ENCODE results near the gene SLC23A2. TPM values are rescaled to one million over a fixed set of nuclear protein-coding genes. Genes with fewer than 3 reads are reported as not detected.
"Not testable (repeated sequence)": the region's sequence is repeated elsewhere in the genome, so short reads cannot be mapped to it uniquely, and the experiment has no call there.

Gene SLC23A2
- total and polyA plus RNA-seq, 2 donors = 5.7 to 8.6 TPM

GRCh38 chr20:4856022-4856755 lies 145.1 kb downstream of the SLC23A2 start:
- no peak overlapping the region for H3K27ac ChIP-seq (ENCODE audit: low read depth in 1 of 2, low read length in 1 of 2)
- 98% methylated on average over 19 of the region's 19 CpGs for WGBS

DNA sequence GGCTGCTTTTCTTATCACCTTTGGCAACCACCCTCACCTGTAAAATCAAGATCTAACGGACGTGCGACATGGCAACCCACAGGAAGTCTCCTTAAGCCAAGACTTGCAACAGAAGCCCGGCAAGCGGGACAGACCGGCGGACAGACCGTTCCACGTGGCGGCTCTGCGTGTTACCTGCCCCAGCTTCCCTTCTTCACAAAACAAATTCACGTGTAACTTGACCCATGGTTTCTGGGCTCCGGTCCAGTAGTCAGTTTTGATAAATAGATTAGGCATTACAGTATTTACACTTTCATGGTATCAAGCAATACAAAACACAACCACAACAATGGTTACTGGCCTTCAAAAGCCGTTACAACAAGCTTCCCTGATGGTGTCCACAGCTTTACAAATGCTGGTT lies 145.8 kb downstream of the SLC23A2 start:
- WGBS = 96% methylated on average over 14 of the region's 14 CpGs
- Histone ChIP-seq H3K36me3 (ENCODE audit: control insufficient read depth in 2 of 2, insufficient read depth in 2 of 2, low read length in 1 of 2) (peaks cover 39 to 48% of the 10 kb centered on the region in 2 donors), H3K4me1 (ENCODE audit: control insufficient read depth in 2 of 2, insufficient read depth in 2 of 2, low read length in 2 of 2) (no peaks in the 10 kb centered on the region), H3K27me3 (ENCODE audit: control insufficient read depth in 2 of 2, insufficient read depth in 1 of 2, low read length in 1 of 2) (no peaks in the 10 kb centered on the region), H3K27ac (ENCODE audit: low read depth in 1 of 2, low read length in 1 of 2) (no peak overlapping the region), H3K4me3 (ENCODE audit: low read length in 2 of 2) (no peak overlapping the region), H3K9me3 (ENCODE audit: control insufficient read depth in 2 of 2, insufficient read depth in 1 of 2, low read length in 1 of 2) (no peaks in the 10 kb centered on the region)
- DNase-seq (ENCODE audit: low read depth in 6 of 9, low spot score in 9 of 9) = no peak

More at GRCh38 chr20:4856022-4856755, 145.1 kb downstream of the SLC23A2 start:
- Histone ChIP-seq H3K27me3 (ENCODE audit: control insufficient read depth in 2 of 2, insufficient read depth in 1 of 2, low read length in 1 of 2) (no peaks in the 10 kb centered on the region), H3K36me3 (ENCODE audit: control insufficient read depth in 2 of 2, insufficient read depth in 2 of 2, low read length in 1 of 2) (peaks cover 39 to 53% of the 10 kb centered on the region in 2 donors), H3K9me3 (ENCODE audit: control insufficient read depth in 2 of 2, insufficient read depth in 1 of 2, low read length in 1 of 2) (no peaks in the 10 kb centered on the region), H3K4me3 (ENCODE audit: low read length in 2 of 2) (no peak overlapping the region), H3K4me1 (ENCODE audit: control insufficient read depth in 2 of 2, insufficient read depth in 2 of 2, low read length in 2 of 2) (no peaks in the 10 kb centered on the region)
- no peak for DNase-seq (ENCODE audit: low read depth in 6 of 9, low spot score in 9 of 9)

- no peak for DNase-seq (ENCODE audit: low read depth in 6 of 9, low spot score in 9 of 9)
- WGBS = 98% methylated on average over 12 of the region's 12 CpGs
- peaks cover 34 to 44% of the 10 kb centered on the region in 2 donors for H3K36me3 ChIP-seq (ENCODE audit: control insufficient read depth in 2 of 2, insufficient read depth in 2 of 2, low read length in 1 of 2)
Observed at GRCh38 chr20:4855097-4855496, 146.2 kb downstream of the SLC23A2 start.

GRCh38 chr20:4854561-4854901 lies 146.8 kb downstream of the SLC23A2 start:
- WGBS = 96% methylated on average over 4 of the region's 4 CpGs

More at GRCh38 chr20:4855097-4855496, 146.2 kb downstream of the SLC23A2 start:
- Histone ChIP-seq H3K4me3 (ENCODE audit: low read length in 2 of 2) (no peak overlapping the region), H3K27ac (ENCODE audit: low read depth in 1 of 2, low read length in 1 of 2) (no peak overlapping the region), H3K9me3 (ENCODE audit: control insufficient read depth in 2 of 2, insufficient read depth in 1 of 2, low read length in 1 of 2) (no peaks in the 10 kb centered on the region), H3K4me1 (ENCODE audit: control insufficient read depth in 2 of 2, insufficient read depth in 2 of 2, low read length in 2 of 2) (no peaks in the 10 kb centered on the region), H3K27me3 (ENCODE audit: control insufficient read depth in 2 of 2, insufficient read depth in 1 of 2, low read length in 1 of 2) (no peaks in the 10 kb centered on the region)

GRCh38 chr20:4853757-4854560 lies 147.4 kb downstream of the SLC23A2 start:
- peaks cover 27 to 37% of the 10 kb centered on the region in 2 donors for H3K36me3 ChIP-seq (ENCODE audit: control insufficient read depth in 2 of 2, insufficient read depth in 2 of 2, low read length in 1 of 2)
- WGBS = 96% methylated on average over 9 of the region's 9 CpGs
- no peaks in the 10 kb centered on the region for H3K4me1 ChIP-seq (ENCODE audit: control insufficient read depth in 2 of 2, insufficient read depth in 2 of 2, low read length in 2 of 2)
- H3K4me3 ChIP-seq (ENCODE audit: low read length in 2 of 2) = no peak overlapping the region
- H3K9me3 ChIP-seq (ENCODE audit: control insufficient read depth in 2 of 2, insufficient read depth in 1 of 2, low read length in 1 of 2) = no peaks in the 10 kb centered on the region
- H3K27me3 ChIP-seq (ENCODE audit: control insufficient read depth in 2 of 2, insufficient read depth in 1 of 2, low read length in 1 of 2) = no peaks in the 10 kb centered on the region
- DNase-seq (ENCODE audit: low read depth in 6 of 9, low spot score in 9 of 9) = no peak
- H3K27ac ChIP-seq (ENCODE audit: low read depth in 1 of 2, low read length in 1 of 2) = no peak overlapping the region

More at GRCh38 chr20:4854561-4854901, 146.8 kb downstream of the SLC23A2 start:
- Histone ChIP-seq H3K36me3 (ENCODE audit: control insufficient read depth in 2 of 2, insufficient read depth in 2 of 2, low read length in 1 of 2) (peaks cover 33 to 42% of the 10 kb centered on the region in 2 donors), H3K27ac (ENCODE audit: low read depth in 1 of 2, low read length in 1 of 2) (no peak overlapping the region), H3K9me3 (ENCODE audit: control insufficient read depth in 2 of 2, insufficient read depth in 1 of 2, low read length in 1 of 2) (no peaks in the 10 kb centered on the region), H3K27me3 (ENCODE audit: control insufficient read depth in 2 of 2, insufficient read depth in 1 of 2, low read length in 1 of 2) (no peaks in the 10 kb centered on the region), H3K4me1 (ENCODE audit: control insufficient read depth in 2 of 2, insufficient read depth in 2 of 2, low read length in 2 of 2) (no peaks in the 10 kb centered on the region), H3K4me3 (ENCODE audit: low read length in 2 of 2) (no peak overlapping the region)
- DNase-seq (ENCODE audit: low read depth in 6 of 9, low spot score in 9 of 9) = no peak

- Histone ChIP-seq H3K9me3 (ENCODE audit: control insufficient read depth in 2 of 2, insufficient read depth in 1 of 2, low read length in 1 of 2) (no peaks in the 10 kb centered on the region), H3K4me1 (ENCODE audit: control insufficient read depth in 2 of 2, insufficient read depth in 2 of 2, low read length in 2 of 2) (no peaks in the 10 kb centered on the region), H3K4me3 (ENCODE audit: low read length in 2 of 2) (no peak overlapping the region), H3K36me3 (ENCODE audit: control insufficient read depth in 2 of 2, insufficient read depth in 2 of 2, low read length in 1 of 2) (peaks cover 17 to 27% of the 10 kb centered on the region in 2 donors), H3K27ac (ENCODE audit: low read depth in 1 of 2, low read length in 1 of 2) (no peak overlapping the region), H3K27me3 (ENCODE audit: control insufficient read depth in 2 of 2, insufficient read depth in 1 of 2, low read length in 1 of 2) (no peaks in the 10 kb centered on the region)
- WGBS = 98% methylated on average over 15 of the region's 15 CpGs
- DNase-seq (ENCODE audit: low read depth in 6 of 9, low spot score in 9 of 9) = no peak
Observed at GRCh38 chr20:4853004-4853403, 148.3 kb downstream of the SLC23A2 start.

- H3K36me3 ChIP-seq (ENCODE audit: control insufficient read depth in 2 of 2, insufficient read depth in 2 of 2, low read length in 1 of 2) = peaks cover 10 to 11% of the 10 kb centered on the region in 2 donors
- H3K9me3 ChIP-seq (ENCODE audit: control insufficient read depth in 2 of 2, insufficient read depth in 1 of 2, low read length in 1 of 2) = no peaks in the 10 kb centered on the region
- H3K4me3 ChIP-seq (ENCODE audit: low read length in 2 of 2) = no peak overlapping the region
- no peaks in the 10 kb centered on the region for H3K4me1 ChIP-seq (ENCODE audit: control insufficient read depth in 2 of 2, insufficient read depth in 2 of 2, low read length in 2 of 2)
- H3K27me3 ChIP-seq (ENCODE audit: control insufficient read depth in 2 of 2, insufficient read depth in 1 of 2, low read length in 1 of 2) = no peaks in the 10 kb centered on the region
- WGBS = 97% methylated on average over 5 of the region's 5 CpGs
- H3K27ac ChIP-seq (ENCODE audit: low read depth in 1 of 2, low read length in 1 of 2) = no peak overlapping the region
- DNase-seq (ENCODE audit: low read depth in 6 of 9, low spot score in 9 of 9) = no peak
Observed at GRCh38 chr20:4850960-4851359, 150.3 kb downstream of the SLC23A2 start.

- H3K9me3 ChIP-seq (ENCODE audit: control insufficient read depth in 2 of 2, insufficient read depth in 1 of 2, low read length in 1 of 2); H3K4me1 ChIP-seq (ENCODE audit: control insufficient read depth in 2 of 2, insufficient read depth in 2 of 2, low read length in 2 of 2); H3K36me3 ChIP-seq (ENCODE audit: control insufficient read depth in 2 of 2, insufficient read depth in 2 of 2, low read length in 1 of 2); H3K27ac ChIP-seq (ENCODE audit: low read depth in 1 of 2, low read length in 1 of 2); H3K27me3 ChIP-seq (ENCODE audit: control insufficient read depth in 2 of 2, insufficient read depth in 1 of 2, low read length in 1 of 2); H3K4me3 ChIP-seq (ENCODE audit: low read length in 2 of 2); DNase-seq (ENCODE audit: low read depth in 6 of 9, low spot score in 9 of 9): not testable (repeated sequence)
- WGBS = 100% methylated on average over 3 of the region's 3 CpGs
Observed at GRCh38 chr20:4848829-4849228, 152.5 kb downstream of the SLC23A2 start.

DNA sequence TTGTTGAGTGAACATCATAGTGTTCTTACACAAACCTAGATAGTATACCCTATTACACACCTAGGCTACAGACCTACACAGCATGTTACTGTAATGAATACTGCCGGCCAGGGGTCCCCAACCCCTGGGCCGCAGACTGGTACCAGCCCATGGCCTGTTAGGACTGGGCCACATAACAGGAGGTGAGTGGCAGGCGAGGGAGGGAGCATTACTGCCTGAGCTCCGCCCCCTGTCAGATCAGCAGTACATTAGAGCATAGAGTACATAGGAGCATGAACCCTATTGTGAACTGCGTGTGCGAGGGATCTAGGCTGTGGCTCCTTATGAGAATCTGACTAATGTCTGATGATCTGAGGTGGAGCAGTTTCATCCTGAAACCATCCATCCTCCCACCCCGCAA lies 153.3 kb downstream of the SLC23A2 start:
- DNase-seq (ENCODE audit: low read depth in 6 of 9, low spot score in 9 of 9) = no peak
- Histone ChIP-seq H3K36me3 (ENCODE audit: control insufficient read depth in 2 of 2, insufficient read depth in 2 of 2, low read length in 1 of 2) (no peaks in the 10 kb centered on the region), H3K27ac (ENCODE audit: low read depth in 1 of 2, low read length in 1 of 2) (no peak overlapping the region), H3K9me3 (ENCODE audit: control insufficient read depth in 2 of 2, insufficient read depth in 1 of 2, low read length in 1 of 2) (no peaks in the 10 kb centered on the region), H3K4me3 (ENCODE audit: low read length in 2 of 2) (no peak overlapping the region), H3K27me3 (ENCODE audit: control insufficient read depth in 2 of 2, insufficient read depth in 1 of 2, low read length in 1 of 2) (no peaks in the 10 kb centered on the region), H3K4me1 (ENCODE audit: control insufficient read depth in 2 of 2, insufficient read depth in 2 of 2, low read length in 2 of 2) (no peaks in the 10 kb centered on the region)
- 96% methylated on average over 7 of the region's 7 CpGs for WGBS

Measured in thymus (tissue), 11 donors.